H1 (cell line): Measurements from ENCODE around the gene ART4. TPM values are rescaled to one million over a fixed set of nuclear protein-coding genes. Genes with fewer than 3 reads are reported as not detected.

Source experiments
- CTCF ChIA-PET: fragments of 300-600 bp; sonication (Branson Sonifier 250); formaldehyde crosslinking; loops from one replicate; lab custom pipeline; 2021; ENCODE audit not compliant: partially characterized antibody; lab: Charles Lee
- POLR2A ChIA-PET: fragments of 300-600 bp; sonication (Branson Sonifier 250); formaldehyde crosslinking; loops from one replicate; lab custom pipeline; 2021; ENCODE audit warnings: inconsistent platforms; ENCODE audit not compliant: partially characterized antibody; lab: Charles Lee
- DNase-seq, 2 experiments: peaks; one replicate each; pipeline versions ENCODE4 v3.0.0 to v3.0.0-alpha.2; 2010 to 2022; ENCODE audit warnings: low spot score in 2 of 2, low read depth in 1 of 2, mixed read lengths in 1 of 2
- FAIRE-seq: peaks from 2 replicates; lab custom pipeline; 2011; peaks lifted over from hg19 to GRCh38; lab: Jason Lieb, UNC
- H2AFZ ChIP-seq: 2 replicates; pipeline ENCODE4 v1.8.1; 2012; ENCODE audit warnings: low read length, inconsistent platforms
- H2AK5ac ChIP-seq: 2 replicates; pipeline ENCODE4 v1.6.1; 2013; ENCODE audit warnings: low read depth, low read length
- H2BK120ac ChIP-seq: replicated peaks from 2 replicates; pipeline ENCODE3; 2013; ENCODE audit warnings: low read depth, low read length, inconsistent platforms
- H2BK12ac ChIP-seq: 2 replicates; pipeline ENCODE4 v1.6.1; 2013; ENCODE audit warnings: low read depth, low read length
- H2BK15ac ChIP-seq: 2 replicates; pipeline ENCODE4 v1.6.1; 2013; ENCODE audit warnings: low read length
- H2BK20ac ChIP-seq: 2 replicates; pipeline ENCODE4 v1.6.1; 2013; ENCODE audit warnings: low read length
- H2BK5ac ChIP-seq: 2 replicates; pipeline ENCODE4 v1.6.1; 2013; ENCODE audit warnings: low read depth, low read length
- H3K14ac ChIP-seq: 2 replicates; pipeline ENCODE4 v1.6.1; 2013; ENCODE audit warnings: inconsistent platforms; ENCODE audit not compliant: insufficient read length
- H3K18ac ChIP-seq: 2 replicates; pipeline ENCODE4 v1.6.1; 2013; ENCODE audit warnings: low read length; ENCODE audit errors: extremely low read depth
- H3K23ac ChIP-seq: 2 replicates; pipeline ENCODE4 v1.6.1; 2013; ENCODE audit warnings: inconsistent platforms; ENCODE audit not compliant: insufficient read length
- H3K23me2 ChIP-seq: 2 replicates; pipeline ENCODE4 v1.6.1; 2013; ENCODE audit warnings: low read depth, low read length
- H3K27ac ChIP-seq: 2 replicates; pipeline ENCODE4 v1.6.1; 2011; ENCODE audit warnings: low read depth, low read length, inconsistent platforms
- H3K27me3 ChIP-seq, 4 experiments: replicated peaks in 1 of 4; 1 replicate in 1 of 4; 2 replicates in 3 of 4; pipeline versions ENCODE4 v1.6.1 to v1.8.1; 2011 to 2013; ENCODE audit warnings: low read length in 3 of 4, mild to moderate bottlenecking in 3 of 4, inconsistent platforms in 2 of 4, mixed read lengths in 2 of 4, moderate library complexity in 1 of 4; ENCODE audit not compliant: control insufficient read depth in 3 of 4, insufficient read depth in 3 of 4; ENCODE audit errors: extremely low read depth in 1 of 4
- H3K36me3 ChIP-seq, 4 experiments: 2 replicates each; pipeline versions ENCODE4 v1.6.1 to v1.8.1; 2011 to 2013; ENCODE audit warnings: mild to moderate bottlenecking in 4 of 4, low read length in 3 of 4, moderate library complexity in 2 of 4, control low read depth in 1 of 4, inconsistent platforms in 1 of 4; ENCODE audit not compliant: insufficient read depth in 4 of 4, control insufficient read depth in 2 of 4
- H3K4ac ChIP-seq: replicated peaks from 2 replicates; pipeline ENCODE3; 2013; ENCODE audit warnings: low read length, low read depth, mixed read lengths, inconsistent platforms; ENCODE audit not compliant: insufficient read length
- H3K4me1 ChIP-seq, 4 experiments: replicated peaks in 1 of 4; 1 replicate in 1 of 4; 2 replicates in 3 of 4; pipeline versions ENCODE4 v1.6.1 to v1.8.1; 2011 to 2013; ENCODE audit warnings: low read length in 3 of 4, inconsistent platforms in 2 of 4, mixed read lengths in 1 of 4; ENCODE audit not compliant: insufficient read depth in 4 of 4, control insufficient read depth in 3 of 4
- H3K4me2 ChIP-seq, 2 experiments: 2 replicates each; pipeline versions ENCODE4 v1.6.1 to v1.8.1; 2011 to 2013; ENCODE audit warnings: low read depth in 2 of 2, low read length in 2 of 2, control low read depth in 1 of 2, inconsistent platforms in 1 of 2, mild to moderate bottlenecking in 1 of 2; ENCODE audit not compliant: insufficient read depth in 1 of 2
- H3K4me3 ChIP-seq, 4 experiments: fragments of 200-600, 300-600 bp in 1 of 4; sonication (generic), shearing (Covaris generic), sonication (Bioruptor Twin) in 1 of 4; 2 replicates each; pipeline versions ENCODE4 v1.5.1 to v1.8.1; 2011 to 2016; ENCODE audit warnings: low read length in 4 of 4, low read depth in 3 of 4, control low read depth in 2 of 4, inconsistent platforms in 2 of 4, mild to moderate bottlenecking in 2 of 4, mixed read lengths in 1 of 4, moderate library complexity in 1 of 4; ENCODE audit not compliant: insufficient read depth in 2 of 4; ENCODE audit errors: extremely low read depth in 1 of 4
- H3K56ac ChIP-seq: replicated peaks from 2 replicates; pipeline ENCODE3; 2013; ENCODE audit warnings: low read depth, mild to moderate bottlenecking, mixed read lengths, low read length, inconsistent platforms; ENCODE audit not compliant: insufficient read length
- H3K79me1 ChIP-seq: 2 replicates; pipeline ENCODE4 v1.6.1; 2013; ENCODE audit warnings: low read depth, low read length, control low read depth
- H3K79me2 ChIP-seq, 2 experiments: 2 replicates each; pipeline versions ENCODE4 v1.6.1 to v1.8.1; 2012 to 2013; ENCODE audit warnings: low read length in 2 of 2, mild to moderate bottlenecking in 2 of 2, inconsistent platforms in 1 of 2; ENCODE audit not compliant: insufficient read depth in 2 of 2, control insufficient read depth in 1 of 2
- H3K9ac ChIP-seq, 4 experiments: replicated peaks in 1 of 4; 1 replicate in 1 of 4; 2 replicates in 3 of 4; pipeline versions ENCODE4 v1.6.1 to v1.8.1; 2011 to 2013; ENCODE audit warnings: low read depth in 3 of 4, low read length in 3 of 4, control low read depth in 2 of 4, mild to moderate bottlenecking in 2 of 4, moderate library complexity in 2 of 4, inconsistent platforms in 1 of 4; ENCODE audit errors: extremely low read depth in 1 of 4
- H3K9me3 ChIP-seq, 2 experiments: 2 replicates each; pipeline versions ENCODE4 v1.6.1 to v1.8.1; 2012 to 2013; ENCODE audit warnings: mild to moderate bottlenecking in 2 of 2, moderate library complexity in 2 of 2, control low read depth in 1 of 2, inconsistent platforms in 1 of 2, low read depth in 1 of 2, low read length in 1 of 2, mixed read lengths in 1 of 2; ENCODE audit not compliant: insufficient read depth in 2 of 2
- H4K20me1 ChIP-seq, 2 experiments: replicated peaks in 1 of 2; 2 replicates each; pipeline versions ENCODE3 to v1.8.1; 2011 to 2013; ENCODE audit warnings: inconsistent platforms in 2 of 2, low read length in 2 of 2, mild to moderate bottlenecking in 1 of 2; ENCODE audit not compliant: insufficient read depth in 2 of 2, control insufficient read depth in 1 of 2
- H4K5ac ChIP-seq: 2 replicates; pipeline ENCODE4 v1.6.1; 2013; ENCODE audit warnings: low read length, low read depth, mixed read lengths, inconsistent platforms; ENCODE audit not compliant: insufficient read length
- H4K8ac ChIP-seq: 2 replicates; pipeline ENCODE4 v1.8.0; 2013; ENCODE audit warnings: mild to moderate bottlenecking, moderate library complexity, low read length, inconsistent platforms; ENCODE audit not compliant: insufficient read depth; ENCODE audit errors: extremely low read depth
- H4K91ac ChIP-seq: replicated peaks from 2 replicates; pipeline ENCODE3; 2013; ENCODE audit warnings: low read length, mixed read lengths, inconsistent platforms; ENCODE audit not compliant: insufficient read length
- ASH2L ChIP-seq: fragments of 200-600, 300-600 bp; sonication (generic); IDR thresholded peaks from one replicate; pipeline ENCODE4 v1.7.1; 2017; ENCODE audit warnings: low read length
- CHD1 ChIP-seq: IDR thresholded peaks from 2 replicates; pipeline ENCODE4 v1.6.1; 2012; ENCODE audit warnings: low read depth, low read length, improper control_type of control experiment
- JUN ChIP-seq: IDR thresholded peaks from 2 replicates; pipeline ENCODE4 v1.6.1; 2011; ENCODE audit warnings: low read depth, mild to moderate bottlenecking, improper control_type of control experiment, low read length
- JUND ChIP-seq: IDR thresholded peaks from 2 replicates; pipeline ENCODE4 v1.6.1; 2011; ENCODE audit warnings: mild to moderate bottlenecking, improper control_type of control experiment, low read length
- NANOG ChIP-seq: IDR thresholded peaks from 2 replicates; pipeline ENCODE4 v1.6.1; 2011; ENCODE audit warnings: low read length, low read depth, mild to moderate bottlenecking, inconsistent platforms; ENCODE audit not compliant: insufficient read depth, poor library complexity, severe bottlenecking
- POLR2A ChIP-seq, 2 experiments: IDR thresholded peaks; 1 replicate in 1 of 2; 2 replicates in 1 of 2; pipeline ENCODE4 v1.6.1; 2011; ENCODE audit warnings: low read depth in 2 of 2, low read length in 2 of 2, mild to moderate bottlenecking in 2 of 2; ENCODE audit errors: control extremely low read depth in 1 of 2
- SIN3A ChIP-seq, 2 experiments: IDR thresholded peaks in 1 of 2; conservative IDR thresholded peaks in 1 of 2; 2 replicates each; pipeline ENCODE4 v1.6.1; 2011 to 2012; ENCODE audit warnings: low read length in 2 of 2, improper control_type of control experiment in 1 of 2, low read depth in 1 of 2, mild to moderate bottlenecking in 1 of 2
- SIX5 ChIP-seq: IDR thresholded peaks from 2 replicates; pipeline ENCODE4 v1.6.1; 2011; ENCODE audit warnings: mild to moderate bottlenecking, low read depth, low read length
- SP2 ChIP-seq: IDR thresholded peaks from 2 replicates; pipeline ENCODE4 v1.6.1; 2012; ENCODE audit warnings: mild to moderate bottlenecking, low read length, inconsistent platforms
- SUZ12 ChIP-seq: fragments of 200-600 bp; sonication (generic); IDR thresholded peaks from 2 replicates; pipeline ENCODE4 v1.6.1; 2012; ENCODE audit warnings: mild to moderate bottlenecking, inconsistent platforms, low read length, moderate library complexity, mixed read lengths
- TCF12 ChIP-seq: IDR thresholded peaks from 2 replicates; pipeline ENCODE4 v1.6.1; 2011; ENCODE audit warnings: low read depth, mild to moderate bottlenecking, low read length
- ZNF274 ChIP-seq: IDR thresholded peaks from 2 replicates; pipeline ENCODE4 v1.7.0; 2012; ENCODE audit warnings: low read length, borderline replicate concordance; ENCODE audit errors: extremely low read depth
- WGBS, 2 experiments: shearing (Covaris generic) in 1 of 2; methylation state at CpG; one replicate each; pipeline versions ENCODE4 v1.1.6 to v1.1.7; 2013 to 2015; ENCODE audit warnings: low lambda C conversion rate in 2 of 2, mixed read lengths in 2 of 2, inconsistent platforms in 1 of 2, low coverage in 1 of 2, missing lambda C conversion rate in 1 of 2; ENCODE audit not compliant: insufficient replicate concordance in 2 of 2, insufficient coverage in 1 of 2, insufficient read length in 1 of 2; ENCODE audit errors: extremely low coverage in 1 of 2, missing lambda C conversion rate in 1 of 2; 5-methylcytosine and 5-hydroxymethylcytosine counted together
- polyA plus RNA-seq, 7 experiments: library from polyadenylated mRNA; depleted of rRNA in 3 of 7; stranded (reverse) in 5 of 7; unstranded in 2 of 7; fragments of >200 nt in 5 of 7; fragments of 200-250 nt in 2 of 7; gene quantifications; 1 replicate in 5 of 7; 2 replicates in 1 of 7; 4 replicates in 1 of 7; pipeline versions ENCODE4 v1.2.1 to v1.2.3, GENCODE V29; 2011 to 2013; ENCODE audit warnings: missing spikeins in 2 of 7, mixed read lengths in 2 of 7
- total RNA-seq: library from RNA; stranded (reverse); fragmentation: NEBNext Ultra II Directional; extraction: Animal tissue kit (Norgen Biotek cat#: 25700); gene quantifications from 2 replicates; pipeline ENCODE4 v1.2.1, GENCODE V29; 2021
- TF ChIP-seq, protein P1 (sequence below): IDR thresholded peaks from 2 replicates; pipeline ENCODE4 v1.6.1; 2011; ENCODE audit warnings: low read depth, mild to moderate bottlenecking, low read length; ENCODE audit not compliant: insufficient read depth

ART4 gene
- total and polyA plus RNA-seq, 2 of the 8 experiments (the other 6 are each of a cell fraction or from before 2014, with no cell fraction given) = not detected

DNA sequence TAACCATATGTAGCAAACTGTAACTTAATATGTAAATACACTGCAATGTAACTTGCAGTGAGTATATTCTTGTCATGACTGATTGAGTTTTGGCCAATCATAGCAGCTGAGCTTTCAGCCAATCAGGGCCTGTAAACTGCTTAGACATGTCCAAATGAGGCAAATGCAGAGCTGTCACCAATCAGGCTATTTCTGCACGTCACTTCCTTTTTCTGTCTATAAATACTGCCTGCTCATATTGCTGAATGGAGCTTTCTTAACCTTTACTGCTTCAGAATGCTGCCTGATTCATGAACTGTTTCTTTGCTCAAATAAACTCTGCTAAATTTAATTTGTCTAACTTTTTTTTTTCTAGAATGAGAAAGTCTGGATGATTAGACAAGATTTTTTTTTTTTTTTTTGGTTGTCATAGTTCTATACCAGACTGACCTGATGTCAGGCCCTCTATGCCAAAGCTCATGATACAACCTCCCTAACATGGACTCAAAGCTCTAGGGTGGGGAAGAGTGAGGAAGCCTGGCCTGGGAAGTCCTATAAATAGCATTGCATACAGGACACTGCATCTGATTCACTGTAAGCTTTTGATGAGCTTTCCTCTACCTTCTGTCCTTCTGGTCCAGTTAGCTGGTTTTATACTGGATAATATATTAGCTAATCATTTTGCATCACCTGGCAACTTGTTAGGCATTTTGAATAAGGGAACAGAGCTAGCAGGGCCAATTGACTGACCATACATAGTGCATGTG, 30.3 kb upstream of the ART4 start:
- Histone ChIP-seq H3K4me2 (no peak overlapping the region), H4K91ac (no peak overlapping the region), H2AK5ac (no peak overlapping the region), H3K18ac (no peak overlapping the region), H2BK15ac (no peak overlapping the region), H3K36me3 (no peaks in the 10 kb centered on the region), H2BK5ac (no peak overlapping the region), H3K27me3 (no peaks in the 10 kb centered on the region), H4K20me1 (no peaks in the 10 kb centered on the region), H3K4me1 (no peaks in the 10 kb centered on the region), H3K27ac (no peak overlapping the region), H3K4me3 (no peak overlapping the region), H2BK120ac (no peak overlapping the region), H3K79me1 (no peaks in the 10 kb centered on the region), H3K14ac (no peak overlapping the region), H3K23me2 (no peaks in the 10 kb centered on the region), H3K9ac (no peak overlapping the region), H3K4ac (no peak overlapping the region), H2AFZ (no peak overlapping the region), H2BK20ac (no peak overlapping the region), H4K5ac (no peak overlapping the region), H2BK12ac (no peak overlapping the region), H4K8ac (no peak overlapping the region), H3K9me3 (peaks cover 0 to under 1% of the 10 kb centered on the region in 2 experiments; a peak in 1 of 4 replicates), H3K56ac (no peak overlapping the region), H3K79me2 (no peaks in the 10 kb centered on the region), H3K23ac (no peak overlapping the region)
- ChIA-PET CTCF (interaction anchor here (0.6 to 1.2 kb wide), 6 partner anchors 10 to 1160 kb away, joined by 3 read pairs; no protein-coding TSS in a partner anchor), POLR2A (interaction anchor here (0.6 kb wide), 2 partner anchors 9 to 810 kb away, joined by 3 to 4 read pairs; no protein-coding TSS in a partner anchor)
- 83% methylated on average over 1 of the region's 1 CpG; no CpG with 5 or more reads in 1 of the 2 experiments for WGBS, 2 experiments
- TF ChIP-seq SIX5 = no peak
- no peak for TF ChIP-seq NANOG
- no peak for TF ChIP-seq POLR2A (IDR thresholded peaks at IDR 0.05; ENCODE audit: control extremely low read depth in 1 of 2, low read depth in 2 of 2, low read length in 2 of 2)
- no peak for TF ChIP-seq SIN3A (conservative IDR thresholded peaks at IDR 0.05 in 1 of 2, IDR thresholded peaks at IDR 0.05 in 1 of 2; ENCODE audit: low read depth in 1 of 2, low read length in 2 of 2)
- no peak for TF ChIP-seq ASH2L
- TF ChIP-seq, protein P1, sequence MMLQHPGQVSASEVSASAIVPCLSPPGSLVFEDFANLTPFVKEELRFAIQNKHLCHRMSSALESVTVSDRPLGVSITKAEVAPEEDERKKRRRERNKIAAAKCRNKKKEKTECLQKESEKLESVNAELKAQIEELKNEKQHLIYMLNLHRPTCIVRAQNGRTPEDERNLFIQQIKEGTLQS = no peak
- TF ChIP-seq JUND = no peak
- TF ChIP-seq CHD1 = no peak
- TF ChIP-seq JUN = no peak
- TF ChIP-seq SP2 = no peak
- no peak for TF ChIP-seq TCF12
- TF ChIP-seq SUZ12 = no peak
- TF ChIP-seq ZNF274 = no peak
- DNase-seq = no peak
- FAIRE-seq = no peak
